HS-5 (cell line): Measurements from ENCODE around the gene SSNA1.

Experiments
- DNase-seq: peaks from one replicate; pipeline ENCODE4 v3.0.0-alpha.2; 2012; ENCODE audit warnings: low read depth

The SSNA1 gene

DNA sequence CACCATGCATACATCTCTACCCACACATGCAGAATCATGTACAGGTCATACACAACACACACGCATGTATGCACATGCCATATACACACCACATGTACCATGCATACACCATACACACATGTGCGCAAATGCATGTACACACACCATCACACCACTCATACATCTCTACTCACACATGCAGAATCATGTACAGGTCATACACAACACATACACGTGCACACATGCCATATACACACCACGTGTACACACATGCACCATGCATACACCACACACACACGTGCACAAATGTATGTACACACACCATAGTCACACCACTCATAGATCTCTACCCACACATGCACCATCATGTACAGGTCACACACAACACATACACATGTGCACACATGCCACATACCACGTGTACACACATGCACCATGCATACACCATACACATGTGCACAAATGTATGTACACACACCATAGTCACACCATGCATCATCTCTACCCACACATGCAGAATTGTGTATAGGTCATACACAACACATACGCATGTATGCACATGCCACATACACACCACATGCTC is 35.6 kb upstream of the SSNA1 start:
- DNase-seq = no peak

DNA sequence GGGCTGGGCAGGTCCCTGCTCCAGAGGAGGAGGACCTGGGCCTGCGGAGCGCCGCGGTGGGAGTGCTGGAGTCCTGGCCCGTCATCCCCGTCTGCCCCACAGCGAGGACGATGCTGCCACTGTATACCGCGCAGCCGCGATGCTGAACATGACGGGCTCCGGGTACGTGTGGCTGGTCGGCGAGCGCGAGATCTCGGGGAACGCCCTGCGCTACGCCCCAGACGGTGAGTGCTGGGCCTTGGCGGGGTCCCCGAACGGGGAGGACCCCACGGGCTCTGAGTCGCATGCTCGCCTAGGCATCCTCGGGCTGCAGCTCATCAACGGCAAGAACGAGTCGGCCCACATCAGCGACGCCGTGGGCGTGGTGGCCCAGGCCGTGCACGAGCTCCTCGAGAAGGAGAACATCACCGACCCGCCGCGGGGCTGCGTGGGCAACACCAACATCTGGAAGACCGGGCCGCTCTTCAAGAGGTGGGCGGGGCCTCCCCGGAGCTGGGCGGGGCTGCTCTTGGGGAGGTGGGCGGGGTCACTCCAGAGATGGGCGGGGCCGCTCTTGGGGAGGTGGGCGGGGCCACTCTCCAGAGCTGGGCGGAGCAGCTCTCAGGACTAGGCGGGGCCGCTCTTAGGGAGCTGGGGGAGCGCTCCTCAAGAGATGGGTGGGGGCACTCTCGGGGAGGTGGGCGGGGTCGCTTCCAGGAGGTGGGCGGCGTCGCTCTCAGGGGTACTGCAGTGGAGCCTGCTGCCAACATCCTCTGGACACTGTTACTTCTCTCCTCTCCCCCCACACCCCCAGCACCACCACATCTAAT is 31.7 kb upstream of the SSNA1 start:
- DNase-seq = no peak

DNA sequence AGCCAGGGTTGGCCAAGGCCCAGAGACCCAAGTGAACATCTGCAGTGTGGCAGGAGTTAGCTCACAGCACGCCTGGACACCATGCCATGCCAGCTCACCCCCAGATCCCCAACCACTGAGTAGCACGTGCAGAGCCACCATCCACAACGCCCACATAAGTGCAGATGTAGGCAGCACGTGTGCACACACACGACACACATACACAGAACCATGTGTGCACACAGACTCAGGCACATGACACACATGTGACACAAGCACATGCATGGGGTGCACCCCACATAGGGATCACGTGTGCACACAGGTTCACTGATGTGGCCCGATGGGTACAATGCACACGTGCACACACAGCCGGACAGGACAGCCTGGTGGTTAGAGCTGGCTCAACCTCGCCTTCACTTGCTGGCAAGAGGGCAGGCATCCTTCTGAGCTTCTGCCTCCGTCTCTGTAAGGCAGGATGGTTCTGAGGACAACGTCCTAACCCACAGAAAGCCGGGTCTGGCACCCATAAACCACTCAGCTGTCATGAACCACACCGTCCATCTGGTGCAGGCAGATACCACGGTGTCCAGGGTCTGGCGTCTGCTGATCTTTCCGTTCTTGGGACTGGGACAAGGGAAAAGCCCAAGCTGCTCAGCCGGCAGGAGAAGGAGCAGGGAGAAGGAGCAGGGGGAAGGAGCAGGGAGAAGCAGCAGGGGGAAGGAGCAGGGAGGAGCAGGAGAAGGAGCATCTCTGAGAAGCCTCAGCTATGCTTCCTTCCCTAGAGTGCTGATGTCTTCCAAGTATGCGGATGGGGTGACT is 30.7 kb upstream of the SSNA1 start:
- DNase-seq = no peak

DNA sequence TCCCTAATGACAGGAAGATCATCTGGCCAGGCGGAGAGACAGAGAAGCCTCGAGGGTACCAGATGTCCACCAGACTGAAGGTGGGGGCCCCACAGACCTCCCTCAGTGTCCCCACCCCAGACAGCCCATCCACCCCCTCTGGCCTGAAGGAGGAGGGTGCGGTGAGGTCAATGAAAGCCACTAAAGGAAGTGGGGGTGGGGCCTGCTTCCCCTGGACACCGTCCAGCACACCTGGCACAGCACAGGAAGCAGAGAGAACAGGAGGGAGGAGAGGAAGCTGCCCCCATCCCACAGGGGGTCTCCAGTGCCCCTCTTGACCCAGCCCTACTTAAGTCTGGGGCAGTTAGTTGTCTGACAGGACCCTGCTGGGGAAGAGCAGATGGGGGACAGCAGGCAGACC is 29.9 kb upstream of the SSNA1 start:
- no peak for DNase-seq

DNA sequence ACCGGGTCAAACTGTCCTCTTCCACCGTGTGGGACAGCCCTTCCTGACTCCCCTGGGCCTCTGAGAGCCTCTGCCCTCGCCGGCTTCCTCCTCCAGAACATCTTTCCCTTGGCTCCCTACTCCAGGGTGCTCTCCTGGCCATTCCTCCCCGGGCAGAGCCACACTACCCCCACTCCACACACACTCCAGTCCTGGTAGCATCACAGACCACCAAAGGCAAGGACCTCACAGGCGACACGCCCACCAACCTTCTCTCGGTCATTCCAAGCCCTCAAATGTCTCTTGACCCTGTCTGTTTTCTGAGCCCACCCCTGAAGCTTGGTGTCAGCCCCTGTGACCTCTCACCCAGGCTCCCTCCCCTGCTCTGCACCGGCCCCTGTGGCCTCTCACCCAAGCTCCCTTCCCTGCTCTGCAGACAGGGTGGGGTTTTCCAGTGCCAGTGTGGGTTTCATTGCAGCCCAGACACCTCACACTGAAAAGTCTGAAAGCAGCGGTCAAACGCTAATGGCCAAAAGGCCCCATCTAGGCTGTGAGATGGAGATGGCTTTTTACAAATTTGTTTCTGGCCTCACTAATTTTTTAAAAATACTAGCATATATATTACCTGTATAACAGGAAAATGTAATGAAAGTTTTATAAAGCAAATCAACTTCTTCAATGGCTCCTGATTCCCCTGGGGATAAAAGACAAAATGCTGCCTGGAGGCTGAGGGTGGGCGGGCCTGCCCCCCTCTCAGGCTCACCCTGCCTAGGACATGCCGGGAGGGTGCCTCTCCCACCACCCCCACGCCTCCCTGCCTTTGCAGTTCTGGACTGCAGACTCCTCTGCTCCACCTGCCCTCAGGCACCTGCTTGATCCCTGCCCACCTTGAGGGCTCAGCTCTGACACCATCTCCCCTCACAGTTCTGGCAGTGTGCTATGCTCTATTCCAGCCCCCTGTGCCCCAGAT is 29.1 kb upstream of the SSNA1 start:
- no peak for DNase-seq

DNA sequence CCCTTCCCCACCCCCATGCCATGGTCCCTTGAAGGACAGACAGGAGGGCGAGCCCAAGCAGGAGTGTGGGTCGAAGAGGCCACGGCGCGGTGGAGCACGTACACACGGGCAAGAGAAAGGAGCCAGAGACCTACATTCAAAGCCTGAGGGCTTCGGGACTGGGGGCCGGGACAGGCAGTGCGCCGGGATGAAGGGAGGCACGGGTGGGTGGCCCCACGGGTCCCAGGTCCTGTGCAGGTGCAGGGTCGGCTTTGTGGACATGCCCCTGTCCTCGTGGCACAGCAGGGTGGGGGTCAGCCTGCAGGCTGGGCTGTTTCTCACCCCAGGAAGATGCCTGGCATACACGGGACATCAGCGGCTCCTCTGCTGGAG is 28.4 kb upstream of the SSNA1 start:
- no peak for DNase-seq

DNA sequence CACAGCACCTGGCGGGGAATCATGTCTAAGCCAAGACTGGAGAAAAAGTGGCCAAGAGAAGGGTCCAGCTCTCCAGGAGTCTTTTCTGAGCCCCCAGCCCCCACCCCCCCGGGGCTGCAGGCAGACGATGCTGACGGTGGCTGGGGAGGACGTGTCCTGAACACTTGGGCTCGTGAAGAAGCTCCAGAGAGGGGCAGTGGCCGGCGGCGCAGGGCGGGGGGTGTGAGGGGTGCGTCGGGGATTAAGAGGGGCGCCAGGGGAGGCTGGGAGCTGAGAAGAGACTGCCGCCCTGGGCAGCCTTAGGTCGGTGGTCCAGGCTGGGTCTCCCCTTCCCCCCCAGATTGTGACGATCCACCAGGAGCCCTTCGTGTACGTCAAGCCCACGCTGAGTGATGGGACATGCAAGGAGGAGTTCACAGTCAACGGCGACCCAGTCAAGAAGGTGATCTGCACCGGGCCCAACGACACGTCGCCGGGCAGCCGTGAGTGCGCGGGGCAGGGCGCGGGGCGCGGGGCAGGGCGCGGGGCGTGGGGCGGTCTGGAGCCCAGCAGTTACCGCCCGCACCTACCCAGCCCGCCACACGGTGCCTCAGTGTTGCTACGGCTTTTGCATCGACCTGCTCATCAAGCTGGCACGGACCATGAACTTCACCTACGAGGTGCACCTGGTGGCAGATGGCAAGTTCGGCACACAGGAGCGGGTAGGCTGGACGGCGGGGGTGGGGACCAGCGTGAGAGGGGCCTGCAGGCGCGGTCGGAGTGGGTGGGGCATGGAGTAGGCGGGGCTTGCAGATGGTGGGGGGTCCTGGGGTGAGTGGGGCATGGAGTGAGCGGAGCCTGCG is 27.5 kb upstream of the SSNA1 start:
- no peak for DNase-seq

DNA sequence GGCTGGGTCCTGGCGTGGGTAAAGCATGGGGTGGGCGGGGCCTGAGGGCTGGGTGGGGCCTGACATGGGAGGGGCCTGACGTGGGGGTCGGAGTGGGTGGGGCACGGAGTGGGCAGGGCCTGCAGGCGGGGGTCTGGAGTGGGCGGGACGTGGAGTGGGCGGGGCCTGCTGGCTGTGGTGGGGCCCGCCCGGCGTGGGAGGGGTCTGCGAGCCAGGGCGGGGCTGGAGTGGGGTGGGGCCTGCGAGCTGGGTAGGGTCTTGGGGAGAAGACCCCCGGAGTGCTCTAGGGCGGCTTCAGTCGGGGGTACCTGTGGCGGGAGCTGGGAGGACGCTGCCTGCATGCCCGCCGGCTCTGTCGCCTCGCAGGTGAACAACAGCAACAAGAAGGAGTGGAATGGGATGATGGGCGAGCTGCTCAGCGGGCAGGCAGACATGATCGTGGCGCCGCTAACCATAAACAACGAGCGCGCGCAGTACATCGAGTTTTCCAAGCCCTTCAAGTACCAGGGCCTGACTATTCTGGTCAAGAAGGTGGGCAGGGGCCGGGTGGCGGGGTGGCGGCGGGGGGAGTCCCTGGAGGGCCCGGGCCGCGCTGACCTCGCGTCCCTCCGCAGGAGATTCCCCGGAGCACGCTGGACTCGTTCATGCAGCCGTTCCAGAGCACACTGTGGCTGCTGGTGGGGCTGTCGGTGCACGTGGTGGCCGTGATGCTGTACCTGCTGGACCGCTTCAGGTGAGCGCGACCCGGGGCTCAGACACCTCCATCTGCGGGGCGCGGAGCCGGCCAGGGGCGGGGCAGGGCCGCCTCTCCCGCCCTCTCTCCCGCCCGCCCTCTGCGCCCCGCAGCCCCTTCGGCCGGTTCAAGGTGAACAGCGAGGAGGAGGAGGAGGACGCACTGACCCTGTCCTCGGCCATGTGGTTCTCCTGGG is 26.7 kb upstream of the SSNA1 start:
- DNase-seq = no peak

DNA sequence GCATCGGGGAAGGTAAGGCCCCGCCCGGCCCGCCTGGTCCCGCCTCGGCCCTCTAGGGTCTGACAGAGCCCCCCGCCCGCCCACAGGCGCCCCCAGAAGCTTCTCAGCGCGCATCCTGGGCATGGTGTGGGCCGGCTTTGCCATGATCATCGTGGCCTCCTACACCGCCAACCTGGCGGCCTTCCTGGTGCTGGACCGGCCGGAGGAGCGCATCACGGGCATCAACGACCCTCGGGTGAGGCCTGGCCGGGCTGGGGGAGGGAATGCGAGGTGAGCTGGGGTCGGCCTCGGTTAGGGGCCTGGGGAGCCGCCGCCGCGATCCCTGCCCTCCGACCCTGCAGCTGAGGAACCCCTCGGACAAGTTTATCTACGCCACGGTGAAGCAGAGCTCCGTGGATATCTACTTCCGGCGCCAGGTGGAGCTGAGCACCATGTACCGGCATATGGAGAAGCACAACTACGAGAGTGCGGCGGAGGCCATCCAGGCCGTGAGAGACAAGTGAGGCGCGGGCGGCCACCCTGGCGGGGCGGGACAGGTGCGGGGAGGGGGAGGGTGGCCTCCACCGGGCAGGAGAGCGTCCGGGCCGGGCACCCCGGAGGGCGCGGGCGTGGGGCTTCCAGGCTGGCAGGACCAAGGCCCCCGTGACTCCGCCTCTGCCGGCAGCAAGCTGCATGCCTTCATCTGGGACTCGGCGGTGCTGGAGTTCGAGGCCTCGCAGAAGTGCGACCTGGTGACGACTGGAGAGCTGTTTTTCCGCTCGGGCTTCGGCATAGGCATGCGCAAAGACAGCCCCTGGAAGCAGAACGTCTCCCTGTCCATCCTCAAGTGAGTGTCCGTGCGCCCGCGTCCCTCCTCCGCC is 25.7 kb upstream of the SSNA1 start:
- no peak for DNase-seq

DNA sequence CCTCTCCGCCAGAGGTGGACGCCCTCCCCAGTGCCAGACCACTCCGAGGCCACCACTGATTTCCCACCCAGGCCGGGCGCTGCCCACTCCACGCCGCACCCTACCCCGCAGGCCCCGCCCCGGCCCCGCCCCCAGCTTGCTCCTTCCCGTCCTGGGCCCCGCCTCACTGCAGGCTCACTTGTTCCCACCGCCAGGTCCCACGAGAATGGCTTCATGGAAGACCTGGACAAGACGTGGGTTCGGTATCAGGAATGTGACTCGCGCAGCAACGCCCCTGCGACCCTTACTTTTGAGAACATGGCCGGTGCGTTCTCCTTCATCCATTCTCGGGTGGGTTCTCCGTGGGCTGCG is 25.1 kb upstream of the SSNA1 start:
- no peak for DNase-seq

DNA sequence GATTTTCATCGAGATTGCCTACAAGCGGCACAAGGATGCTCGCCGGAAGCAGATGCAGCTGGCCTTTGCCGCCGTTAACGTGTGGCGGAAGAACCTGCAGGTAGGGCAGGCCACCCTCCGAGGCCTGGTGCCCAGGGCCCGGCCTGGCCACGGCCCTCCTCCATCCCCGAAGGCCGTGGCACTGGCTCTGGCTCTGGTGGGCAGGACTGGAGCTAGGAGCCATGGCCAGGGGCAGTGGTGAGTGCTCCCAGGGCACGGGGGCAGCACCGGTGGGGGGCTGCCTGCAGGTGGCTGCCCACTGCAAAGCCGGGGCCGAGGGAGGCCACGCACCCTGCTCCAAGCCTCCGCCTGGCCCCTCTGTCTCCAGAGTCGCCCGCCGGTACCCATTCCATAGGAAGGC is 24.7 kb upstream of the SSNA1 start:
- DNase-seq = no peak

DNA sequence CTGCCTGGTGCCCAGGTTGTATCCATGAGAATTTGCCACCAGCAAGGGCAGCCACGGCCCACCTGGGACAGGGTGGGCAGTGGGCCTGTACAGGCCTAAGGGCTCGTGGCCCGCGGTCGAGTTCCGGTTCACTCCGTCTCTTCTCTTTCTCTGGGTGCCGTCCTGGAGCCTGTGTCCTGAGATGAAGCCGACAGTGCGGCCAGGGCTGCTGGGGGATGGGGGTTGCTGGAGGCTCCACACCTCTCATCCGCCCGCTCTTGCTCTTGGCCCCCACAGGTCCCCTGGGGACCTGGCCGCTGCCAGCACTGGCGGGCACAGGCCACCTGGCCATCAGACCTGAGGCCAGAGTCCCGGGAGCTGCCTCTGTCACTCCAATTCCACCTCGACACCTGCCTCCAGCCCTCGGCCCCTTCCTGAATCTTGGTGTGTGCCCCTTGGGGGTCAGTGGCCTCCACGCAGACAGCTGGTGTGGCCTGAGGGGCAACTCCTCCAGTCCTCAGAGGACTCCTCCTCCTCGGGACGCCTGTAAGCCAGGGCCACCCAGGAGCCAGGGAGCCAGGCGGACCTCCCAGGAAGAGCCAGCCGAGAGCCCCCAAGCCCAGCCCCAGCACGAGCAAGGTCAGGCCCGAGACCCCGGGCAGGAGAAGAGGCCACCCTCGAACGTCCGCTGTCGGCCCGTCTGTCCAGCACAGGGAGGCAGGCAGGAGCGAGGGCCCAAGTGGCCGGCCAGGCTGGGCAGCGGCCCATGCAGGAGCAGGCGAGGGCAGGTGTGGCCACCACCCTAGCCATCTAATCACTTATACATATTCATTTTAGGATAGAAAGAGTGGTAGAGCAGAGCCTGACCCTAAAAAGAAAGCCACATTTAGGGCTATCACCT is 23.9 kb upstream of the SSNA1 start:
- no peak for DNase-seq

DNA sequence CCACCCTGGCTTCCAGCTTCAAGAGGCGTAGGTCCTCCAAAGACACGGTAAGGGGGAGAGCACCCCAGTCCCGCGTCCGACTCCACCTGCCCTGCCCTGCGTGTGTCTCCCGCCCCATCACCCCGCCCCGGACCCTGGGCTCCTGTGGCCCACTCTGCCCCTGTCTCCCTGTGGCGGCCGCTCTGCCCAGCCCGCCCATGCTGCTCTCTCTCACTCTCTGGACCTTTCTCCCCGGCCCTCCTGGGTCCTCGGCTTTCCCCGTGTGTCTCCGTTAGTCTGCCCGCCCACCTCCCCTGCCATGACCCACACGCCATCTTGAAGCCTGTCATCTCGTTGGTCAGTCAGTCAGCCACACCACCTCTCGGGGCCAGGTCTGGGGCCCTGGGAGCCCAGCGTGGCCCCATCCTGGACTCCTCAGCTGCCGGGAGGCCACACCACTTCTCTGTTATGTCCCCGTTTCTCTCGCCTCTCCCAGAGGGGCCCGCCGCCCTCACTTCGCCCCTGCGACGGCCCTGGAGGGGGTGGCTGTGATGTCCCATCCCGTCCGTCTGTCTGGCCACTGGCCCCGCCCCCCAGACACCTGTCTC is 23.1 kb upstream of the SSNA1 start:
- DNase-seq = no peak

DNA sequence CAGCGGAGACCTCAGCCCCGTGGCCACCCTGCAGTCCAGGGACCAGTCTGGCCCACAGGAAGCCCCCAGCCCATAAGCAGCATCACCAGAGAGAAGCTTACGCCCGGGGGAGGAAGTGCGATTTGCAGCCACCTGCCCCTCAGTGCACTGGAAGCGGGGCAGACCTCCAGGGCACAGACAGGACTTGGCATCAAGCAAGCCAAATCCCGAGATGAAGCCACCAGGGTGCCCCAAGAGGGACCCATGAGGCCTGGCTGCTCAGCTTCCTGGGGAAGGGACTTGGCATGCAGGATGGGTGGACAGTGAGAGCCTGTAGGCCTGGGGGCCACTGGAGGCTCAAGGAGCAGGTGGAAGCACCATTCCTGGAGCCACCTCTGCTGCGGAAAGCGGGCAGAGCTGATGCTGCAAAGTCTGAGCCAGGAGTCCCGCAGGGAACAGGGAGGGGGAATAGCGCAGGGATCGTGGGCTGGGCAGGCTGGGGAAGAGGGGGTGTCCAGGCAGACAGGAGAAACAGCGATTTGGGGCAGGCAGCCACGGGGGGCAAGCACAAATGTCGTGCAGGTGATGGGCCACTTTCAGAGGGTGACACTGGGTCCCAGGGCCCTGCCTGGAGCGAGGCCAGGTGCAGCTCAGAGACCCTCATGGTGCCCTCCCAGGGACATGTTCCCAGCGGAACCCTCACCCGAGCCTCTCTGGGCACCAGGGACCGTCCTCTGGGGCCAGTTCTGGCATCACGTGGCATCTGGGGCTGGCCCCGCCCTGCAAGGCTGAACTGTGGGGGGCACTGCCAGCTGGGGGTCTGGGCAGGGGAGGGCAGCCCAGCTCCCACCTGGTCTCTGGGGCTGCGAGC is 21.9 kb upstream of the SSNA1 start:
- DNase-seq = no peak

DNA sequence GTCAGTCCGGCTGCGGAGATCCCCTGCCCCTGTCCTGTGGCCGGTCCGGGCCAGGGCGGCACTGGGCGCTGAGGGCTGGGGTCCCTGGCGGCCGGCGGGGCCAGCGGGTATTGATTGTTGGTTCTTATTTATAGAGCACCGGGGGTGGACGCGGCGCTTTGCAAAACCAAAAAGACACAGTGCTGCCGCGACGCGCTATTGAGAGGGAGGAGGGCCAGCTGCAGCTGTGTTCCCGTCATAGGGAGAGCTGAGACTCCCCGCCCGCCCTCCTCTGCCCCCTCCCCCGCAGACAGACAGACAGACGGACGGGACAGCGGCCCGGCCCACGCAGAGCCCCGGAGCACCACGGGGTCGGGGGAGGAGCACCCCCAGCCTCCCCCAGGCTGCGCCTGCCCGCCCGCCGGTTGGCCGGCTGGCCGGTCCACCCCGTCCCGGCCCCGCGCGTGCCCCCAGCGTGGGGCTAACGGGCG is 21.2 kb upstream of the SSNA1 start:
- no peak for DNase-seq

DNA sequence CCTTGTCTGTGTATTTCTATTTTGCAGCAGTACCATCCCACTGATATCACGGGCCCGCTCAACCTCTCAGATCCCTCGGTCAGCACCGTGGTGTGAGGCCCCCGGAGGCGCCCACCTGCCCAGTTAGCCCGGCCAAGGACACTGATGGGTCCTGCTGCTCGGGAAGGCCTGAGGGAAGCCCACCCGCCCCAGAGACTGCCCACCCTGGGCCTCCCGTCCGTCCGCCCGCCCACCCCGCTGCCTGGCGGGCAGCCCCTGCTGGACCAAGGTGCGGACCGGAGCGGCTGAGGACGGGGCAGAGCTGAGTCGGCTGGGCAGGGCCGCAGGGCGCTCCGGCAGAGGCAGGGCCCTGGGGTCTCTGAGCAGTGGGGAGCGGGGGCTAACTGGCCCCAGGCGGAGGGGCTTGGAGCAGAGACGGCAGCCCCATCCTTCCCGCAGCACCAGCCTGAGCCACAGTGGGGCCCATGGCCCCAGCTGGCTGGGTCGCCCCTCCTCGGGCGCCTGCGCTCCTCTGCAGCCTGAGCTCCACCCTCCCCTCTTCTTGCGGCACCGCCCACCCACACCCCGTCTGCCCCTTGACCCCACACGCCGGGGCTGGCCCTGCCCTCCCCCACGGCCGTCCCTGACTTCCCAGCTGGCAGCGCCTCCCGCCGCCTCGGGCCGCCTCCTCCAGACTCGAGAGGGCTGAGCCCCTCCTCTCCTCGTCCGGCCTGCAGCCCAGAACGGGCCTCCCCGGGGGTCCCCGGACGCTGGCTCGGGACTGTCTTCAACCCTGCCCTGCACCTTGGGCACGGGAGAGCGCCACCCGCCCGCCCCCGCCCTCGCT is 20.5 kb upstream of the SSNA1 start:
- DNase-seq = no peak
